ENCODE results near the gene APLNR. TPM values are rescaled to one million over a fixed set of nuclear protein-coding genes. Genes with fewer than 3 reads are reported as not detected.

APLNR gene
- total RNA-seq, 1 experiment from 2014 or later: 0.66 TPM

GRCh38 chr11:57210781-57211180, 26.3 kb downstream of the APLNR start:
- TF ChIP-seq GRHL2 (CRISPR knock-in tag; IDR thresholded peaks at IDR 0.05; ENCODE audit: insufficient replicate concordance, severe bottlenecking) (no peak), ZNF423 (CRISPR knock-in tag; IDR thresholded peaks at IDR 0.05) (no peak)
- no peak overlapping the region for H3K4me3 Mint-ChIP-seq
- CTCF ChIA-PET: interaction anchor here (0.9 to 2.7 kb wide), 3 partner anchors 31 to 80 kb away, joined by 3 to 8 read pairs (median 4); no protein-coding TSS in a partner anchor
- peaks cover 26% of the 10 kb centered on the region for H3K4me1 Mint-ChIP-seq
- POLR2A ChIA-PET: no interaction called here
- no peak for DNase-seq (ENCODE audit: low spot score)
- ATAC-seq: no peak
- H3K36me3 Mint-ChIP-seq: no peaks in the 10 kb centered on the region
- peaks cover 8% of the 10 kb centered on the region; the same call in 1 of the 2 replicates for H3K9me3 Mint-ChIP-seq
- peaks cover 4% of the 10 kb centered on the region for H3K27me3 Mint-ChIP-seq (ENCODE audit: low read depth)
- no peak overlapping the region for H3K27ac Mint-ChIP-seq

GRCh38 chr11:57207168-57207567, 29.9 kb downstream of the APLNR start:
- no peak for ATAC-seq
- no peak for TF ChIP-seq CREB1 (CRISPR knock-in tag; IDR thresholded peaks at IDR 0.05)
- TF ChIP-seq KAT7 (CRISPR knock-in tag; IDR thresholded peaks at IDR 0.05; ENCODE audit: borderline replicate concordance): no peak
- TF ChIP-seq AFF4 (CRISPR knock-in tag; IDR thresholded peaks at IDR 0.05; ENCODE audit: borderline replicate concordance): no peak
- no peak for TF ChIP-seq CREM (CRISPR knock-in tag; IDR thresholded peaks at IDR 0.05)
- TF ChIP-seq IRF1 (CRISPR knock-in tag; IDR thresholded peaks at IDR 0.05): no peak
- TF ChIP-seq NR3C1 (CRISPR knock-in tag; conservative IDR thresholded peaks at IDR 0.05; ENCODE audit: low read depth): no peak
- no peak for TF ChIP-seq PRDM15 (CRISPR knock-in tag; IDR thresholded peaks at IDR 0.05)
- no peak for TF ChIP-seq USF2 (CRISPR knock-in tag; IDR thresholded peaks at IDR 0.05)
- TF ChIP-seq ZNF416 (CRISPR knock-in tag; IDR thresholded peaks at IDR 0.05): no peak
- no peak for TF ChIP-seq ELF4 (CRISPR knock-in tag; IDR thresholded peaks at IDR 0.05; ENCODE audit: low read depth)
- no peak for TF ChIP-seq JAZF1 (CRISPR knock-in tag; IDR thresholded peaks at IDR 0.05)
- no peak for TF ChIP-seq PRRX2 (CRISPR knock-in tag; IDR thresholded peaks at IDR 0.05)
- TF ChIP-seq ZNF425 (CRISPR knock-in tag; conservative IDR thresholded peaks at IDR 0.05): no peak
- no peak for TF ChIP-seq TCF7 (CRISPR knock-in tag; IDR thresholded peaks at IDR 0.05; ENCODE audit: low read depth)
- TF ChIP-seq ATF3 (CRISPR knock-in tag; conservative IDR thresholded peaks at IDR 0.05): no peak
- TF ChIP-seq ZNF219 (CRISPR knock-in tag; IDR thresholded peaks at IDR 0.05; ENCODE audit: borderline replicate concordance): no peak
- TF ChIP-seq ZMAT4 (CRISPR knock-in tag; IDR thresholded peaks at IDR 0.05): no peak
- TF ChIP-seq HMGXB4 (CRISPR knock-in tag; IDR thresholded peaks at IDR 0.05): no peak
- no peak for TF ChIP-seq ZNF121 (CRISPR knock-in tag; IDR thresholded peaks at IDR 0.05)
- no peak for TF ChIP-seq SMAD3 (CRISPR knock-in tag; IDR thresholded peaks at IDR 0.05; ENCODE audit: borderline replicate concordance)
- ChIA-PET POLR2A (no interaction called here), CTCF (interaction anchor here (1.7 kb wide), 1 partner anchor 42 kb away, joined by 11 read pairs; no protein-coding TSS in a partner anchor)
- H3K9me3 Mint-ChIP-seq: peaks cover 6% of the 10 kb centered on the region; the same call in 1 of the 2 replicates
- DNase-seq (ENCODE audit: low spot score): no peak
- H3K4me3 Mint-ChIP-seq: no peak overlapping the region
- H3K4me1 Mint-ChIP-seq: peaks cover 43% of the 10 kb centered on the region
- peaks cover 4% of the 10 kb centered on the region for H3K27me3 Mint-ChIP-seq (ENCODE audit: low read depth)
- no peaks in the 10 kb centered on the region for H3K36me3 Mint-ChIP-seq
- no peak overlapping the region for H3K27ac Mint-ChIP-seq
